ENCODE data around the gene DOK6. TPM values are rescaled to one million over a fixed set of nuclear protein-coding genes. Genes with fewer than 3 reads are reported as not detected.

Gene DOK6
- total RNA-seq, 4 donors from 2014 or later: 0.20 to 0.37 (median 0.30) TPM

GRCh38 chr18:69839497-69839896 is 438.8 kb downstream of the DOK6 start:
- in situ Hi-C loops (cut with MboI; ENCODE audit: low pct_ligation_motif_present in 1 of 4, low pct_unique_long_range_greater_than_20kb in 1 of 4, low sequenced_read_pairs in 3 of 4) (no loop called here), intact Hi-C loops (cut with DNase I; ENCODE audit: low total_unique reads) (no loop called here)
- H3K4me1 ChIP-seq: no peaks in the 10 kb centered on the region
- no peak for DNase-seq
- H3K27ac ChIP-seq: no peak overlapping the region
- TF ChIP-seq, protein P1, sequence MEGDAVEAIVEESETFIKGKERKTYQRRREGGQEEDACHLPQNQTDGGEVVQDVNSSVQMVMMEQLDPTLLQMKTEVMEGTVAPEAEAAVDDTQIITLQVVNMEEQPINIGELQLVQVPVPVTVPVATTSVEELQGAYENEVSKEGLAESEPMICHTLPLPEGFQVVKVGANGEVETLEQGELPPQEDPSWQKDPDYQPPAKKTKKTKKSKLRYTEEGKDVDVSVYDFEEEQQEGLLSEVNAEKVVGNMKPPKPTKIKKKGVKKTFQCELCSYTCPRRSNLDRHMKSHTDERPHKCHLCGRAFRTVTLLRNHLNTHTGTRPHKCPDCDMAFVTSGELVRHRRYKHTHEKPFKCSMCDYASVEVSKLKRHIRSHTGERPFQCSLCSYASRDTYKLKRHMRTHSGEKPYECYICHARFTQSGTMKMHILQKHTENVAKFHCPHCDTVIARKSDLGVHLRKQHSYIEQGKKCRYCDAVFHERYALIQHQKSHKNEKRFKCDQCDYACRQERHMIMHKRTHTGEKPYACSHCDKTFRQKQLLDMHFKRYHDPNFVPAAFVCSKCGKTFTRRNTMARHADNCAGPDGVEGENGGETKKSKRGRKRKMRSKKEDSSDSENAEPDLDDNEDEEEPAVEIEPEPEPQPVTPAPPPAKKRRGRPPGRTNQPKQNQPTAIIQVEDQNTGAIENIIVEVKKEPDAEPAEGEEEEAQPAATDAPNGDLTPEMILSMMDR (IDR thresholded peaks at IDR 0.05): no peak
- TF ChIP-seq POLR2AphosphoS5 (IDR thresholded peaks at IDR 0.05): no peak
- TF ChIP-seq POLR2A (IDR thresholded peaks at IDR 0.05): no peak
- TF ChIP-seq EP300 (IDR thresholded peaks at IDR 0.05; ENCODE audit: low read depth): no peak
- H3K9me3 ChIP-seq: no peaks in the 10 kb centered on the region
- 89 to 95% methylated on average over 9 to 11 of the region's 11 CpGs for WGBS, 2 donors (ENCODE audit: low coverage in 1 of 2)
- no peak overlapping the region for H3K4me3 ChIP-seq
- H3K27me3 ChIP-seq: no peaks in the 10 kb centered on the region
- no peaks in the 10 kb centered on the region for H3K36me3 ChIP-seq

DNA sequence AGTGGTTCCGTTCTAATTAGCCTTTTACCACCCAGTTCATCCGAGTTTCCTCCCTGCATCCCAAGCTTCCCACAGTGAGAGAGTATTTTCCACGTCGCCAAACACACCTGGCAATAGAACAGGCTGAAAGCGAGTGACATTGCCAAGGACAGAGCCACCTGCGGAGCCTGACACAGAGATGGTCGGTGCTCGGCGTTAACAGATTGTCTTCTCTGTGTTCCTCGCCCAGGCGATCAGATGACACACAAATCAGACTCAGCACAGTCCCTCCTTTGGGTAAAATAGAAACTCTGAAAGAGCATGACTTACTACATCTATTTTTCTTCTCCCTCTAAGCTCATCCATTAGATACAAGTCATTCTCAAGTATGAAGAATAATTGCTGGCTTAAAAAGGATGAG is 439.3 kb downstream of the DOK6 start:
- Histone ChIP-seq H3K27me3 (no peaks in the 10 kb centered on the region), H3K27ac (no peak overlapping the region), H3K9me3 (no peaks in the 10 kb centered on the region), H3K4me1 (no peaks in the 10 kb centered on the region), H3K4me3 (no peak overlapping the region), H3K36me3 (no peaks in the 10 kb centered on the region)
- DNase-seq: no peak
- intact Hi-C loops (cut with DNase I; ENCODE audit: low total_unique reads) (no loop called here), in situ Hi-C loops (cut with MboI; ENCODE audit: low pct_ligation_motif_present in 1 of 4, low pct_unique_long_range_greater_than_20kb in 1 of 4, low sequenced_read_pairs in 3 of 4) (no loop called here)
- no peak for TF ChIP-seq POLR2A (IDR thresholded peaks at IDR 0.05)
- TF ChIP-seq EP300 (IDR thresholded peaks at IDR 0.05; ENCODE audit: low read depth): no peak
- TF ChIP-seq, protein P1 (IDR thresholded peaks at IDR 0.05): no peak
- WGBS, 2 donors (ENCODE audit: low coverage in 1 of 2): 72 to 87% methylated on average over 3 to 11 of the region's 11 CpGs

DNA sequence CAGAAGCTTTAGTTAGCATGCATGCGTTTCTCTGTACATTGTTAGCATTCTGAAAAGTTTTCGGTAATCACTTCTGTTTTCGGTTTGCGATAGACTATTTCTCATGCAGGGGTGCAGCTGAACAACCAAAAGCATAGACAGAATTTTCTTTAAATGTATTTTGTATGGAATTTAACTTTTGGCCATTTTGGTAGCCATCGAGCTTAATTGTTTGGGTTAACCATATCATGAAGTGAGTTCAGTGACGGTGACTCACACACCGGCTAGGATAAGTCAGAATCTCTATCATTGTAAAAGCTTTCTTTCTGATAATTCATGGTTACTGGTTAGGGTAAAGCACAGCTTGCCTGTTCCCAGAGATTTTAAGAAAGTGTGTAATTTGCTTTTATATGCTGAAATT is 439.8 kb downstream of the DOK6 start:
- 90 to 91% methylated on average over 7 of the region's 7 CpGs for WGBS, 2 donors (ENCODE audit: low coverage in 1 of 2)
- intact Hi-C loops (cut with DNase I; ENCODE audit: low total_unique reads): no loop called here

DNA sequence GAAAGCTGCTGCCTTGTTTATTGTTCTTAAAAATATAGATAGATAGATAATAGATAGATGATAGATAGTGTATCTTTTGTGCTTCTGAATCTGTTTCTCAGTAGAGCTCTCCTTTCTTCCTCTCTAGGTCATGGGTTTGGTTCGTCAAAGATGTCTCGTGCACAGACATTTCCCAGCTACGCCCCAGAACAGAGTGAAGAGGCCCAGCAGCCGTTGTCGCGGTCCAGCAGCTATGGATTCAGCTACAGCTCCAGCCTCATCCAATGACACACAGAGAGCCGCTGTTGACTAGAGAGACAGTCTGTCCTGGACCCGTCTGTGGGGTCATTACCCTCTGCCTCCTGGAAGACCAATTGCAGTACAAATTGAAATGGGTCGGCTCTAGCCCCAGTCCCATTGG is 440.4 kb downstream of the DOK6 start:
- Histone ChIP-seq H3K4me1 (peaks cover 0 to 4% (median under 1%) of the 10 kb centered on the region in 4 donors), H3K27ac (no peak overlapping the region), H3K27me3 (no peaks in the 10 kb centered on the region), H3K36me3 (no peaks in the 10 kb centered on the region), H3K4me3 (no peak overlapping the region), H3K9me3 (no peaks in the 10 kb centered on the region)
- intact Hi-C loops (cut with DNase I; ENCODE audit: low total_unique reads) (no loop called here), in situ Hi-C loops (cut with MboI; ENCODE audit: low pct_ligation_motif_present in 1 of 4, low pct_unique_long_range_greater_than_20kb in 1 of 4, low sequenced_read_pairs in 3 of 4) (no loop called here)
- WGBS, 2 donors (ENCODE audit: low coverage in 1 of 2): 94 to 95% methylated on average over 3 to 9 of the region's 9 CpGs
- no peak for DNase-seq
- TF ChIP-seq, protein P1 (IDR thresholded peaks at IDR 0.05): no peak
- TF ChIP-seq POLR2A (IDR thresholded peaks at IDR 0.05) (no peak), EP300 (IDR thresholded peaks at IDR 0.05; ENCODE audit: low read depth) (no peak), POLR2AphosphoS5 (IDR thresholded peaks at IDR 0.05) (no peak)

More for the DNA sequence above, 439.8 kb downstream of the DOK6 start:
- TF ChIP-seq POLR2A (IDR thresholded peaks at IDR 0.05) (no peak), EP300 (IDR thresholded peaks at IDR 0.05; ENCODE audit: low read depth) (no peak), POLR2AphosphoS5 (IDR thresholded peaks at IDR 0.05) (no peak)
- TF ChIP-seq, protein P1 (IDR thresholded peaks at IDR 0.05): no peak
- H3K9me3 ChIP-seq: no peaks in the 10 kb centered on the region
- DNase-seq: no peak
- in situ Hi-C loops (cut with MboI; ENCODE audit: low pct_ligation_motif_present in 1 of 4, low pct_unique_long_range_greater_than_20kb in 1 of 4, low sequenced_read_pairs in 3 of 4): no loop called here
- H3K4me1 ChIP-seq: no peaks in the 10 kb centered on the region
- H3K4me3 ChIP-seq: no peak overlapping the region
- no peaks in the 10 kb centered on the region for H3K36me3 ChIP-seq
- H3K27ac ChIP-seq: no peak overlapping the region
- no peaks in the 10 kb centered on the region for H3K27me3 ChIP-seq

All from transverse colon (tissue), 4 donors.